Mesendoderm (in vitro differentiated cells): ENCODE data around the gene P3H3.

Experiments used
- DNase-seq: peaks from one replicate; pipeline ENCODE4 v3.0.0; 2013
- H2AK5ac ChIP-seq: 2 replicates; pipeline ENCODE4 v1.6.1; 2013; ENCODE audit warnings: low read length, inconsistent platforms
- H2BK120ac ChIP-seq: 2 replicates; pipeline ENCODE4 v1.6.1; 2013; ENCODE audit warnings: low read depth, mild to moderate bottlenecking, low read length, moderate library complexity, mixed read lengths
- H2BK15ac ChIP-seq: replicated peaks from 2 replicates; pipeline ENCODE4 v1.6.1; 2013; ENCODE audit warnings: low read depth, mild to moderate bottlenecking, moderate library complexity
- H2BK5ac ChIP-seq: 2 replicates; pipeline ENCODE4 v1.6.1; 2013; ENCODE audit warnings: low read length, inconsistent platforms
- H3K18ac ChIP-seq: 2 replicates; pipeline ENCODE4 v1.6.1; 2013; ENCODE audit warnings: mild to moderate bottlenecking, low read length, mixed read lengths
- H3K23ac ChIP-seq: one replicate; pipeline ENCODE4 v1.6.1; 2013; ENCODE audit warnings: low read length
- H3K27ac ChIP-seq: 2 replicates; pipeline ENCODE4 v1.5.1; 2013; ENCODE audit warnings: low read depth, mild to moderate bottlenecking, inconsistent platforms, low read length, moderate library complexity
- H3K27me3 ChIP-seq: 2 replicates; pipeline ENCODE4 v1.6.1; 2013; ENCODE audit warnings: low read length, control low read depth, mild to moderate bottlenecking, inconsistent platforms; ENCODE audit not compliant: insufficient read depth, poor library complexity
- H3K36me3 ChIP-seq: 2 replicates; pipeline ENCODE4 v1.6.1; 2013; ENCODE audit warnings: low read length, inconsistent platforms; ENCODE audit not compliant: control insufficient read depth, insufficient read depth
- H3K4ac ChIP-seq: one replicate; pipeline ENCODE4 v1.6.1; 2013; ENCODE audit warnings: low read depth, mild to moderate bottlenecking, low read length, moderate library complexity
- H3K4me1 ChIP-seq: 2 replicates; pipeline ENCODE4 v1.6.1; 2013; ENCODE audit warnings: low read depth, low read length, inconsistent platforms; ENCODE audit not compliant: control insufficient read depth
- H3K4me2 ChIP-seq: 2 replicates; pipeline ENCODE4 v1.6.1; 2013; ENCODE audit warnings: low read length
- H3K4me3 ChIP-seq: 2 replicates; pipeline ENCODE4 v1.5.1; 2013; ENCODE audit warnings: mild to moderate bottlenecking, low read length
- H3K56ac ChIP-seq: one replicate; pipeline ENCODE4 v1.6.1; 2013; ENCODE audit warnings: low read length
- H3K79me1 ChIP-seq: 2 replicates; pipeline ENCODE4 v1.6.1; 2013; ENCODE audit warnings: low read length, inconsistent platforms
- H3K79me2 ChIP-seq: 2 replicates; pipeline ENCODE4 v1.6.1; 2013; ENCODE audit warnings: mild to moderate bottlenecking, low read length; ENCODE audit not compliant: control insufficient read depth, insufficient read depth
- H3K9ac ChIP-seq: 2 replicates; pipeline ENCODE4 v1.6.1; 2013; ENCODE audit warnings: low read length, inconsistent platforms
- H4K5ac ChIP-seq: one replicate; pipeline ENCODE4 v1.6.1; 2013; ENCODE audit warnings: low read length
- H4K8ac ChIP-seq: one replicate; pipeline ENCODE4 v1.6.1; 2013; ENCODE audit warnings: low read depth, mild to moderate bottlenecking, control low read depth, low read length, moderate library complexity
- WGBS: extraction: QIAGEN DNeasy Blood & Tissue Kit; methylation state at CpG from one replicate; pipeline ENCODE4 v1.1.7; 2013; ENCODE audit warnings: low lambda C conversion rate, missing lambda C conversion rate; ENCODE audit not compliant: insufficient coverage; ENCODE audit errors: extremely low coverage; 5-methylcytosine and 5-hydroxymethylcytosine counted together

The P3H3 gene

DNA sequence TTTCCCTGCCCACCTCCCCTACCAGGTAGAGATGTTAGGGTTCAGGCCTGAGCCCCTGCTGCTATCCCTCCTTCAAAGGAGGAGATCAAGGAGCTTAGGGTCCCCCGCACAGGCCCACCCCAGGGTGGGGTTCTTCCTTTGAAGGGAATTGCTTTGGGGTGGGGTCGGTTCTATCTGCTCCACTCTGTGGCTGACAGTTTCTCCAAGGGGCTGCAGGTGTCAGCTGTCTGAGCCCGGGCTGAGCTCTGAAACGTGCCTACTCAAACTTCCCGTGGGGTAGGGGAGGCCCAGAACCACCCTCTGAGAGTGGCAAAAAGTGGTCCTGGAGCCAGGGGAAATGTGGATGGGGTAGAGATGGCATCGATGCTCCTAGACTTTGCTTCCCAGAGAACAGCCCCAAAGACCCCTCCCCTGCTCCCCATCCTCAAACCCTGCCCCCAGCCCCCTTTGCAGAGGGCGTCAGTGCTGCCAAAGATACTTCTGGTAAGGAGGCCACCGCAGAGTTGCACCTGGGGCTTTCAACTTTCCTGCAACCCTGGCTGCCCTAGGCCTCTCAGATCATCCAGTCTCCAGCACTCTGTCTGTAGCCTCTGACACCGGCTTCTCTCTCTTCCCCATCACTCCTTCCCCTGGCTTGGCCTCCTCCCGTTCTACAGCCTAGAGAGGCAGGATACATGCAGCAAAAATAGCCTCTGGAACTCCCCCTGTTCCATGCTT, 45.2 kb upstream of the P3H3 start:
- Histone ChIP-seq H3K36me3 (no peaks in the 10 kb centered on the region), H2AK5ac (no peak overlapping the region), H4K8ac (no peak overlapping the region), H2BK5ac (no peak overlapping the region), H3K9ac (no peak overlapping the region), H2BK120ac (no peak overlapping the region), H3K4me3 (no peak overlapping the region), H3K18ac (no peak overlapping the region), H3K56ac (no peak overlapping the region), H3K27ac (no peak overlapping the region), H3K4me2 (no peak overlapping the region), H3K4me1 (peaks cover 4% of the 10 kb centered on the region), H3K23ac (no peak overlapping the region), H3K79me1 (no peaks in the 10 kb centered on the region), H2BK15ac (no peak overlapping the region), H3K27me3 (no peaks in the 10 kb centered on the region), H3K79me2 (no peaks in the 10 kb centered on the region), H3K4ac (no peak overlapping the region), H4K5ac (no peak overlapping the region)
- DNase-seq: no peak
- WGBS: no CpG with 5 or more reads among the region's 10 CpGs

DNA sequence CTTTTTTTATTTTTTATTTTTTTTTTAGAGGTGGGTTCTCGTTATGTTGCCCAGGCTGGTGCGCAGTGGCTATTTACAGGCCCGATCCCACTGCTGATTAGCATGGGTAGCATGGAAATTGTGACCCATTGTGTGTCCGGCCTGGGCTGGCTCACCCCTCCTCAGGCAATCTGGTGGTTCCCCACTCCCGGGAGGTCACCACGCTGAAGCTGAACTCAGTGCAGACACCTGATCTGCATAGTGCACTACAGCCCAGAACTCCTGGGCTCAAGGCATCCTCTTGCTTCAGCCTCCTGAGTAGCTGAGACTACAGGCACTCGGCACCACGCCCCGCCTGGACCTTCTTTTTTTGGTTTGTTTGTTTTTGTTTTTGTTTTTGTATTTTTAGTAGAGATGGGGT, 44.4 kb upstream of the P3H3 start:
- WGBS: no CpG with 5 or more reads among the region's 9 CpGs
- H3K27ac ChIP-seq: no peak overlapping the region
- H3K18ac ChIP-seq: no peak overlapping the region
- H3K27me3 ChIP-seq: no peaks in the 10 kb centered on the region
- no peak overlapping the region for H3K4me2 ChIP-seq
- no peaks in the 10 kb centered on the region for H3K79me2 ChIP-seq
- no peak overlapping the region for H3K4ac ChIP-seq
- H2BK15ac ChIP-seq: no peak overlapping the region
- H3K79me1 ChIP-seq: no peaks in the 10 kb centered on the region
- no peak overlapping the region for H4K5ac ChIP-seq
- H3K23ac ChIP-seq: no peak overlapping the region
- no peak for DNase-seq
- no peaks in the 10 kb centered on the region for H3K36me3 ChIP-seq
- no peak overlapping the region for H2BK5ac ChIP-seq
- no peaks in the 10 kb centered on the region for H3K4me1 ChIP-seq
- no peak overlapping the region for H2AK5ac ChIP-seq
- no peak overlapping the region for H2BK120ac ChIP-seq
- no peak overlapping the region for H3K56ac ChIP-seq
- H4K8ac ChIP-seq: no peak overlapping the region
- H3K4me3 ChIP-seq: no peak overlapping the region
- H3K9ac ChIP-seq: no peak overlapping the region

DNA sequence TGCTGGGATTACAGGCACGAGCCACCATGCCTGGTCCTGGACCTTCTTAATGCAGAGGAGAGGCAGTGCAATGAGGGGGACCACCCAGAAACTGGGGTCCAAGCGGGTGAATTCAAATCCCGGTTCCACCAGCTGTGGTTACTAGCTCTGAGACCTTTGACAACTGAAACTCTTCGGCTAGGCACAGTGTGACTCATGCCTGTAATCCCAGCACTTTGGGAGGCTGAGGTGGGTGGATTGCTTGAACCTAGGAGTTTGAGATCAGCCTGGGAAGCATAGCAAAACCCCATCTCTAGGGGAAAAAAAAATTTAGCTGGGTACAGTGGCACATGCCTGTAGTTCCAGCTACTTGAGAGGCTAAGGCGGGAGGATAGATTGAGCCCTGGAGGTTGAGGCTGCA, 43.9 kb upstream of the P3H3 start:
- H3K4me2 ChIP-seq: no peak overlapping the region
- H3K4me1 ChIP-seq: no peaks in the 10 kb centered on the region
- no peak overlapping the region for H3K4ac ChIP-seq
- H3K27ac ChIP-seq: no peak overlapping the region
- no peaks in the 10 kb centered on the region for H3K27me3 ChIP-seq
- no peaks in the 10 kb centered on the region for H3K36me3 ChIP-seq
- DNase-seq: no peak
- H3K23ac ChIP-seq: no peak overlapping the region
- H2BK5ac ChIP-seq: no peak overlapping the region
- H3K18ac ChIP-seq: no peak overlapping the region
- no peak overlapping the region for H2BK15ac ChIP-seq
- no CpG with 5 or more reads among the region's 5 CpGs for WGBS
- H3K56ac ChIP-seq: no peak overlapping the region
- H4K5ac ChIP-seq: no peak overlapping the region
- H2BK120ac ChIP-seq: no peak overlapping the region
- H4K8ac ChIP-seq: no peak overlapping the region
- no peak overlapping the region for H3K9ac ChIP-seq
- H3K4me3 ChIP-seq: no peak overlapping the region
- no peaks in the 10 kb centered on the region for H3K79me1 ChIP-seq
- no peaks in the 10 kb centered on the region for H3K79me2 ChIP-seq
- H2AK5ac ChIP-seq: no peak overlapping the region

DNA sequence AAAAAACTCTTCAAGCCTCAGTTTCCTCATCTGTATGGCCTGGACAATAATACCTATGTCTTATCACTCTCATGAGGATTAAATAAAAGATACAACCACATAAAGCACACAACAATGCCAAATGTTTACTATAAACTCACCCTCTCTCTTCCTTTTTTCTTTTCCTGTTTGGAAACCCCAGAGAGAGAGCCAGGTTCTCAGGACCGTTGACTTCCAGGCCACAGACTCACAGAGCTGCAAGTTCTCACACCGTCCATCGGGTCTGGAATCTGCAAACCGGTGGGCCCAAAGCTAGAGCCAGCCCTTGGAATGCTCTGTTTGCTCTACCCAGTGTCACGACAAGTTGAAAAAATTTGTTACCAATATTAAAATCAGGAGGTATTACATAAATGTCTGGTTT, 43.4 kb upstream of the P3H3 start:
- Histone ChIP-seq H2BK120ac (no peak overlapping the region), H4K8ac (no peak overlapping the region), H3K36me3 (no peaks in the 10 kb centered on the region)

DNA sequence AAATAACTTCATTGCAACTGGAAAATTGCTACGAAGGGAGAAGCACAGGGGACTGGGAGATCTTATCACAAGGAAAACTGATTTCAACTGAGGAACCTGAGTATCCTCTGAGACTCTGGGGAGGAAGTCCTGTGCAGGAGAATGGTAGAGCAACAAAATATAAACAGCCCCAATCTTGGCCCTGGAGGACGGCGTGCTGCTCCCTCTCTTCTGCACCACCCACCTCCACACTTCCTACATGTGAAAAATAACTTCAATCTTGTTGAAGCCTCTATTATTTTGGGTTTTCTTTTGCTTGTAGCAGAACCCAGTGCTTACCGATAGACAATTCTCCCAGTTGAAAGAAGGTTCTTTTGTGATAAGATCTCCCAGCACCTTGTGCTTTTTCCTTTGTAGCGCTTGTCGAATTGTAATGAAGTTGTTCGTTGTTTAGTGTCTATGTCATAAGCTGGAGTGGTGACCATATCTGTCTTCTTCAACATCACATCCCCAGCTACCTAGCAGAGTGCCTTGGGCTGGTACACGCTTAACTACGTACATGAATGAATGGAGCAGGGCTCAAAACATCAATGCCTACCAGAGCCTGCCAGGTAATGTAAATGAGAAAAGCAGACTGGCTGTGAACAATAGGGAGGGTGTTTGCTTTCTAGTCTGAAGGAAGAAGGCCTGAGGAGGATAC, 41.7 kb upstream of the P3H3 start:
- Histone ChIP-seq H3K4ac (no peak overlapping the region), H3K27ac (no peak overlapping the region), H2AK5ac (no peak overlapping the region), H3K79me2 (no peaks in the 10 kb centered on the region), H3K4me3 (no peak overlapping the region), H4K8ac (no peak overlapping the region), H3K36me3 (no peaks in the 10 kb centered on the region), H3K9ac (no peak overlapping the region), H3K18ac (no peak overlapping the region), H4K5ac (no peak overlapping the region), H2BK15ac (no peak overlapping the region), H3K4me2 (no peak overlapping the region), H2BK5ac (no peak overlapping the region), H2BK120ac (no peak overlapping the region), H3K4me1 (peaks cover 3% of the 10 kb centered on the region), H3K23ac (no peak overlapping the region), H3K56ac (peak overlapping the region; percentile 37), H3K27me3 (no peaks in the 10 kb centered on the region), H3K79me1 (no peaks in the 10 kb centered on the region)
- DNase-seq: no peak
- WGBS: no CpG with 5 or more reads among the region's 9 CpGs

More for the DNA sequence above, 43.4 kb upstream of the P3H3 start:
- no peaks in the 10 kb centered on the region for H3K27me3 ChIP-seq
- no peak overlapping the region for H3K18ac ChIP-seq
- H3K4ac ChIP-seq: no peak overlapping the region
- no peak overlapping the region for H3K23ac ChIP-seq
- no peak overlapping the region for H3K27ac ChIP-seq
- no peak for DNase-seq
- H2AK5ac ChIP-seq: no peak overlapping the region
- H3K79me1 ChIP-seq: no peaks in the 10 kb centered on the region
- H3K4me2 ChIP-seq: no peak overlapping the region
- peaks cover 3% of the 10 kb centered on the region for H3K4me1 ChIP-seq
- no CpG with 5 or more reads among the region's 5 CpGs for WGBS
- H4K5ac ChIP-seq: no peak overlapping the region
- no peak overlapping the region for H3K9ac ChIP-seq
- no peaks in the 10 kb centered on the region for H3K79me2 ChIP-seq
- H2BK15ac ChIP-seq: no peak overlapping the region
- H2BK5ac ChIP-seq: no peak overlapping the region
- no peak overlapping the region for H3K4me3 ChIP-seq
- no peak overlapping the region for H3K56ac ChIP-seq
